Type B pancreatic cell (in vitro differentiated cells): Measurements from ENCODE around the gene ZKSCAN8. TPM values are rescaled to one million over a fixed set of nuclear protein-coding genes. Genes with fewer than 3 reads are reported as not detected.

Source experiments
- DNase-seq: peaks from one replicate; pipeline ENCODE4 v3.0.0; 2021; ENCODE audit warnings: mixed read lengths; ENCODE audit not compliant: unreplicated experiment; ENCODE audit errors: extremely low spot score
- H3K27ac Mint-ChIP-seq: 2 replicates; pipeline ENCODE4 v1.8.0; 2021; ENCODE audit warnings: mild to moderate bottlenecking, mixed read lengths
- H3K27me3 Mint-ChIP-seq: 2 replicates; pipeline ENCODE4 v1.8.0; 2021; ENCODE audit warnings: mixed read lengths
- H3K36me3 Mint-ChIP-seq: 2 replicates; pipeline ENCODE4 v1.8.0; 2021; ENCODE audit warnings: mixed read lengths
- H3K4me1 Mint-ChIP-seq: one replicate; pipeline ENCODE4 v1.8.0; 2021; ENCODE audit warnings: mixed read lengths; ENCODE audit not compliant: unreplicated experiment
- H3K4me3 Mint-ChIP-seq: 2 replicates; pipeline ENCODE4 v1.8.0; 2021; ENCODE audit warnings: mild to moderate bottlenecking, mixed read lengths
- H3K9me3 Mint-ChIP-seq: 2 replicates; pipeline ENCODE4 v1.8.0; 2021; ENCODE audit warnings: mixed read lengths
- CTCF ChIP-seq: fragments of 200-600 bp; sonication (generic); conservative IDR thresholded peaks from 2 replicates; pipeline ENCODE4 v1.5.0; 2021; ENCODE audit warnings: antibody characterized with exemption, mild to moderate bottlenecking
- total RNA-seq: library from RNA; stranded (reverse); gene quantifications from 2 replicates; pipeline ENCODE4 v1.2.1, GENCODE V29; 2021; ENCODE audit warnings: low replicate concordance

The ZKSCAN8 gene
- total RNA-seq, 1 donor from 2014 or later = 37.5 TPM

DNA sequence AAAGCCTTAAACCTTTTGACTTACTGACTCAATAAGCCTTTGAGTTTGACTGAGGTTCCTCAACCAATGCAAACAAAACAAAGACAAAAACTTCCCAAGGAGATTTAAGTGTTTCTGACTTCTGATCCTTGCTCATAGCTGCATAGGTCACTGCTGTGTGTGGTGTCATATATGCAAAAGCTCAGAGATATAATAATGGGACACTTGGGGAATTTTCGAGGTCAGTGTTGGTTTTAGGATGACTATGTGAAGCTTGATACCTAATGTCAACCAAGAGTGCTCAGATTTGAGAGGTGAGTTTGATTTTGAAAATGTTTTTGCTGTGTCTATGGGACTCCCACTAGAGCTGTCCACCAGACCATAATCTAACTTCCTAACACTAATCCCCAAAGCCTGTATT is 26.2 kb downstream of the ZKSCAN8 start:
- Mint-ChIP-seq H3K36me3 (peaks cover 7% of the 10 kb centered on the region), H3K27ac (no peak overlapping the region), H3K9me3 (no peaks in the 10 kb centered on the region), H3K4me3 (no peak overlapping the region), H3K4me1 (no peaks in the 10 kb centered on the region), H3K27me3 (no peaks in the 10 kb centered on the region)
- TF ChIP-seq CTCF = no peak
- DNase-seq = no peak

DNA sequence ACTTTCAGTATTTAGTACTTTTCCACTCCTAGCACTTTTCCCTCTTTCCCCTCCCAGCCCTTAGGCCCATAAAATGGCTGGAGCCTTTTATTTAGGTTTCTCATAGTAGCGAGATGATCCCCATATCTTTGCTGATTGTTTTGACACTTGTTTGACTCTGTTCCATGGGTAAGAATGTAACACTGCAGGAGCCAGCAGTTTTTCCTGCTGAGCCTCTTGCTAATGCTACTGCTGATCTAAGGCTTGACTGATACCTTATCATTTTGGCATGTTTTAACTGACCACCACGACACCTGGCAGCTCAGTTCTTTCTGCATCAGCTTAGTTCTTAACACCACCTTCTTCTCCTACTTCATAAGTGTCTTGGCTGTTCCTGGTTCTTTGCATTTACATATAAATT is 29.6 kb downstream of the ZKSCAN8 start:
- DNase-seq = no peak
- peaks cover 7% of the 10 kb centered on the region for H3K36me3 Mint-ChIP-seq
- no peak overlapping the region for H3K4me3 Mint-ChIP-seq
- H3K27ac Mint-ChIP-seq = no peak overlapping the region
- TF ChIP-seq CTCF = no peak
- H3K27me3 Mint-ChIP-seq = peaks cover 3% of the 10 kb centered on the region
- peaks cover 4% of the 10 kb centered on the region for H3K9me3 Mint-ChIP-seq
- H3K4me1 Mint-ChIP-seq = no peaks in the 10 kb centered on the region

- no peak overlapping the region for H3K27ac Mint-ChIP-seq
- TF ChIP-seq CTCF = no peak
- peaks cover 3% of the 10 kb centered on the region for H3K27me3 Mint-ChIP-seq
These were observed 30.3 kb downstream of the ZKSCAN8 start for GRCh38 chr6:28172006-28172405.

DNA sequence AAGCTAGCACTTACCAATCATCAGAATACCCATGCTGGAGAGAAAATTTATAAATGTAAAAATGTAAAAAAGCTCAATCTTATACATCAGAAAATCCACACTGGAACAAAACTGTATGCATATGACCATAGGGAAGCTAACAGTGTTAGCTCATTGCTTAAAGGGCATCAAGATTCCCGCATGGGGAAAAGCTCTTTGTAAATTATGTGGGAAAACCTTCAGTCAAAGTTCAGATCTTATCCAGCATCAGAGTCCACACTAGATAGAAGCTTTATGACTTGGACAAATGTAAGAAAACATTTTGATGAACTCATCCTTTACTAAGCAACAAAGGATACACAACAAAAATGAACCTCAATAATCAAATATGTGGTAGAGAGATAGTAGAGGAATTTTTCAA is 34.7 kb downstream of the ZKSCAN8 start:
- no peak for TF ChIP-seq CTCF
- H3K36me3 Mint-ChIP-seq = peaks cover under 1% of the 10 kb centered on the region
- no peak for DNase-seq
- H3K27ac Mint-ChIP-seq = no peak overlapping the region
- peaks cover 9% of the 10 kb centered on the region for H3K9me3 Mint-ChIP-seq
- H3K4me1 Mint-ChIP-seq = no peaks in the 10 kb centered on the region
- H3K4me3 Mint-ChIP-seq = no peak overlapping the region
- peaks cover 9% of the 10 kb centered on the region for H3K27me3 Mint-ChIP-seq

More at GRCh38 chr6:28172006-28172405, 30.3 kb downstream of the ZKSCAN8 start:
- Mint-ChIP-seq H3K9me3 (peaks cover 9% of the 10 kb centered on the region), H3K36me3 (peaks cover 7% of the 10 kb centered on the region), H3K4me1 (no peaks in the 10 kb centered on the region), H3K4me3 (no peak overlapping the region)
- DNase-seq = no peak

DNA sequence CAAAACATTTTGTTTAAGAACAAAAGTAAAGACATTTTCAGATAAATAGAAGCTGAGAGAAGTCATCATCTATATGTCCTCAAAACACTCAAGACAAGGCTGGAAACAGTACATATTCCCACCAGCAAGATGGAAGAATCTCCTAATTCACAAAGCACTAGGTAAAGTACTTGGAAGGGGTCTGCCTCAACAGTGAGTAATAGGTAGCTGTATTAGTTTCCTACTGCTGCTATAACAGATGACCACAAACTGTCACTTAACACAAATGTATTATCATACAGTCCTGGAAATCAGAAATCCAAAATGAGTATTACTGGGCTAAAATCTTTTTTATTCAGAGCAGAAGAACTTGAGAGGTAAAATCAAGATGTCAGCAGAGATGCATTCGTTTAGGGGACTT is 40.6 kb downstream of the ZKSCAN8 start:
- no peak overlapping the region for H3K4me3 Mint-ChIP-seq
- TF ChIP-seq CTCF = no peak
- no peak overlapping the region for H3K27ac Mint-ChIP-seq
- peaks cover 6% of the 10 kb centered on the region for H3K27me3 Mint-ChIP-seq
- peaks cover 13% of the 10 kb centered on the region for H3K9me3 Mint-ChIP-seq
- no peak for DNase-seq
- no peaks in the 10 kb centered on the region for H3K4me1 Mint-ChIP-seq
- H3K36me3 Mint-ChIP-seq = no peaks in the 10 kb centered on the region
